NT2/D1 (cell line): ENCODE data around the gene PPM1H.

Source experiments
- SUZ12 ChIP-seq: IDR thresholded peaks from 2 replicates; pipeline ENCODE4 v1.6.1; 2011; ENCODE audit not compliant: insufficient read length, insufficient read depth; ENCODE audit errors: extremely low read depth
- YY1 ChIP-seq: IDR thresholded peaks from 2 replicates; pipeline ENCODE4 v1.6.1; 2011; ENCODE audit not compliant: insufficient read length, insufficient read depth

DNA sequence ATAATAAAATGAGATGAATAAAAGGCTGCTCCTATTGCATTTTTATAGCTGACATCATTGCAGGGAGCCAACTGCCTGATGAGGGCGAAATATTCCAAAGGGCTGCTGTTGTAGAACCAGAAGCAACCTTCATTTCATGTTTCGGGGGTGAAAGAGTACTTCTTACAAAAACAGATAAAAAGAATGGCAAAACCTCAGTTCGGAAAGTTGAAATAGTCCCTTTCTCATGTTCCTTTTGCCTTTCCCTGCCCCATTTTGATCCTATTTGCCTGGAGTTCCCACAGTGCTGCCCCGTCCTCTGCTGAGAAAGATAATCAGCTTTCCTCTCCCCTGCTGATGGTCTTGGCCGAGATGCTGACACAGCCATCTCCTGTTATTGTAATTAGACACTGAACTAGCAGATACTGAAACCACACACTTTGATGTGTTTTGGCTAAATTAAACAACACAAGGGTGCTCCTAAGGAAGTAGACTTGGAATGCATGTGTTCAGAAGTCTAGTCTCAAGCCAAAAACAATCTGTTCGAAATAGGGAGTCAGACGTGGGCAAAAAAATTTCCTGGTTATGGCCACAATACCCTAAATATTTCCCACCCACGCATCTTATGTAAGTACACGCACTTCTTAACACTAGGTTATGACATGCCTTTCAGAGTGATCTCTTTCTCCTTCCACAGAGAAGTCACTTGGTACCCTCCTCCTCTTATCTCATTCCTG, 117.2 kb downstream of the PPM1H start:
- TF ChIP-seq YY1 = no peak
- TF ChIP-seq SUZ12 = no peak
